WERI-Rb-1 (cell line): ENCODE results near the gene SSH3.

Experiments used
- DNase-seq: peaks from one replicate; pipeline ENCODE4 v3.0.0-alpha.2; 2020
- H3K27ac ChIP-seq: fragments of 250-450 bp; sonication (Bioruptor Pico); 2 replicates; pipeline ENCODE4 v1.5.1; 2020; ENCODE audit warnings: mild to moderate bottlenecking, moderate library complexity
- H3K27me3 ChIP-seq: fragments of 250-450 bp; sonication (Bioruptor Pico); 2 replicates; pipeline ENCODE4 v1.5.1; 2021; ENCODE audit warnings: mild to moderate bottlenecking, low read depth, moderate library complexity; ENCODE audit not compliant: insufficient read depth, severe bottlenecking
- H3K36me3 ChIP-seq: fragments of 250-450 bp; sonication (Bioruptor Pico); 2 replicates; pipeline ENCODE4 v1.5.1; 2020; ENCODE audit warnings: mild to moderate bottlenecking, moderate library complexity
- H3K4me3 ChIP-seq: 2 replicates; pipeline ENCODE4 v1.5.1; 2011; ENCODE audit warnings: low read depth, mild to moderate bottlenecking, control low read depth, low read length
- H3K9me3 ChIP-seq: fragments of 250-450 bp; sonication (Bioruptor Pico); 2 replicates; pipeline ENCODE4 v1.5.1; 2021; ENCODE audit warnings: mild to moderate bottlenecking, moderate library complexity; ENCODE audit not compliant: severe bottlenecking
- CTCF ChIP-seq: IDR thresholded peaks from 2 replicates; pipeline ENCODE4 v1.5.1; 2011; ENCODE audit warnings: low read depth, mild to moderate bottlenecking, control low read depth, inconsistent platforms, low read length

Gene SSH3

GRCh38 chr11:67279589-67280340 is 23.6 kb upstream of the SSH3 start:
- DNase-seq, result no peak
- Histone ChIP-seq H3K27me3 (no peaks in the 10 kb centered on the region), H3K36me3 (peaks cover 70% of the 10 kb centered on the region), H3K4me3 (no peak overlapping the region), H3K9me3 (no peaks in the 10 kb centered on the region), H3K27ac (no peak overlapping the region)
- no peak for TF ChIP-seq CTCF

GRCh38 chr11:67280341-67280787 is 23.0 kb upstream of the SSH3 start:
- H3K4me3 ChIP-seq, result no peak overlapping the region
- peaks cover 76% of the 10 kb centered on the region for H3K36me3 ChIP-seq
- H3K27me3 ChIP-seq, result no peaks in the 10 kb centered on the region
- no peak overlapping the region for H3K27ac ChIP-seq
- H3K9me3 ChIP-seq, result no peaks in the 10 kb centered on the region
- DNase-seq, result no peak
- no peak for TF ChIP-seq CTCF

- H3K9me3 ChIP-seq, result no peaks in the 10 kb centered on the region
- H3K36me3 ChIP-seq, result peaks cover 79% of the 10 kb centered on the region
- H3K27ac ChIP-seq, result no peak overlapping the region
- TF ChIP-seq CTCF, result no peak
- no peaks in the 10 kb centered on the region for H3K27me3 ChIP-seq
- DNase-seq, result no peak
- H3K4me3 ChIP-seq, result no peak overlapping the region
Measured at GRCh38 chr11:67280788-67281551, 22.4 kb upstream of the SSH3 start.

GRCh38 chr11:67281552-67282150 is 21.7 kb upstream of the SSH3 start:
- no peak for TF ChIP-seq CTCF
- H3K4me3 ChIP-seq, result no peak overlapping the region
- DNase-seq, result no peak
- H3K36me3 ChIP-seq, result peaks cover 83% of the 10 kb centered on the region
- no peaks in the 10 kb centered on the region for H3K9me3 ChIP-seq
- no peaks in the 10 kb centered on the region for H3K27me3 ChIP-seq
- H3K27ac ChIP-seq, result no peak overlapping the region

GRCh38 chr11:67282155-67282875 is 21.0 kb upstream of the SSH3 start:
- no peak for DNase-seq
- Histone ChIP-seq H3K27ac (no peak overlapping the region), H3K9me3 (no peaks in the 10 kb centered on the region), H3K36me3 (peaks cover 86% of the 10 kb centered on the region), H3K27me3 (no peaks in the 10 kb centered on the region), H3K4me3 (no peak overlapping the region)
- TF ChIP-seq CTCF, result no peak
